ENCODE data around the gene SMARCD3.
A peak's percentile ranks its signal among the peaks of the same experiment; 100 is the strongest.

SMARCD3 gene

GRCh38 chr7:151237244-151238189, 11.0 kb downstream of the SMARCD3 start:
- no peak for DNase-seq (ENCODE audit: low read depth, low spot score)

- DNase-seq (ENCODE audit: low read depth, low spot score), result no peak
Measured at GRCh38 chr7:151236406-151236805, 12.1 kb downstream of the SMARCD3 start.

GRCh38 chr7:151235091-151235787, 13.3 kb downstream of the SMARCD3 start:
- no peak for DNase-seq (ENCODE audit: low read depth, low spot score)

- no peak for DNase-seq (ENCODE audit: low read depth, low spot score)
Measured at GRCh38 chr7:151233804-151234203, 14.7 kb downstream of the SMARCD3 start.

- peak; percentile 64 for DNase-seq (ENCODE audit: low read depth, low spot score)
Measured at GRCh38 chr7:151232917-151233701, 15.4 kb downstream of the SMARCD3 start.

- DNase-seq (ENCODE audit: low read depth, low spot score), result peak; percentile 78
Measured at GRCh38 chr7:151232091-151232916, 16.2 kb downstream of the SMARCD3 start, which contains the start of gene CHPF2. TSS of gene CHPF2 (plus strand) at chr7:151232483. CDS start at chr7:151234012, 1,529 bp downstream.

- DNase-seq (ENCODE audit: low read depth, low spot score), result no peak
Measured at GRCh38 chr7:151231080-151231479, 17.4 kb downstream of the SMARCD3 start.

- no peak for DNase-seq (ENCODE audit: low read depth, low spot score)
Measured at GRCh38 chr7:151229249-151229648, 19.2 kb downstream of the SMARCD3 start.

GRCh38 chr7:151228024-151228866, 20.2 kb downstream of the SMARCD3 start:
- DNase-seq (ENCODE audit: low read depth, low spot score), result no peak

- DNase-seq (ENCODE audit: low read depth, low spot score), result peak; percentile 93
Measured at GRCh38 chr7:151226875-151227782, 21.4 kb downstream of the SMARCD3 start, which contains the start of gene ABCF2. TSS of gene ABCF2 (minus strand) at chr7:151227205. CDS start at chr7:151226458, 747 bp downstream.

- DNase-seq (ENCODE audit: low read depth, low spot score), result no peak
Measured at GRCh38 chr7:151226560-151226874, 22.0 kb downstream of the SMARCD3 start.

- DNase-seq (ENCODE audit: low read depth, low spot score), result no peak
Measured at GRCh38 chr7:151225948-151226510, 22.5 kb downstream of the SMARCD3 start.

GRCh38 chr7:151223728-151224127, 24.8 kb downstream of the SMARCD3 start:
- no peak for DNase-seq (ENCODE audit: low read depth, low spot score)

GRCh38 chr7:151218170-151218569, 30.3 kb downstream of the SMARCD3 start:
- DNase-seq (ENCODE audit: low read depth, low spot score), result no peak

GRCh38 chr7:151215396-151215795, 33.1 kb downstream of the SMARCD3 start:
- no peak for DNase-seq (ENCODE audit: low read depth, low spot score)

- no peak for DNase-seq (ENCODE audit: low read depth, low spot score)
Measured at GRCh38 chr7:151213826-151214225, 34.7 kb downstream of the SMARCD3 start.

GRCh38 chr7:151212626-151213025, 35.9 kb downstream of the SMARCD3 start:
- no peak for DNase-seq (ENCODE audit: low read depth, low spot score)

GRCh38 chr7:151211155-151211772, 37.2 kb downstream of the SMARCD3 start:
- DNase-seq (ENCODE audit: low read depth, low spot score), result no peak

Measured in activated naive CD8-positive, alpha-beta T cell treated with anti-CD3 and anti-CD28 coated beads, Interleukin-2, amount 50 U/mL, for 16 hours (primary cell).